Common myeloid progenitor, CD34-positive (primary cell): Measurements from ENCODE around the gene AKNA.
"Not testable (repeated sequence)": the region's sequence is repeated elsewhere in the genome, so short reads cannot be mapped to it uniquely, and the experiment has no call there.

ENCODE experiments used
- CTCF ChIA-PET: fragments of 350-600 bp; sonication (Branson Sonifier 250); formaldehyde crosslinking; loops from one replicate; lab custom pipeline; 2021; ENCODE audit warnings: antibody characterized with exemption; lab: Charles Lee
- POLR2A ChIA-PET: fragments of 350-600 bp; sonication (Branson Sonifier 250); formaldehyde crosslinking; loops from one replicate; lab custom pipeline; 2021; ENCODE audit warnings: antibody characterized with exemption; lab: Charles Lee
- DNase-seq, 3 donors: peaks; one replicate each; pipeline versions ENCODE4 v3.0.0 to v3.0.0-alpha.2; 2013
- H3K27ac ChIP-seq, 2 experiments: 1 replicate in 1 of 2; 2 replicates in 1 of 2; pipeline ENCODE4 v1.7.0; 2013; ENCODE audit warnings: inconsistent platforms in 2 of 2, low read length in 2 of 2, mild to moderate bottlenecking in 2 of 2, low read depth in 1 of 2, moderate library complexity in 1 of 2; ENCODE audit not compliant: severe bottlenecking in 2 of 2, insufficient read depth in 1 of 2, poor library complexity in 1 of 2
- H3K27me3 ChIP-seq, 5 experiments: replicated peaks in 2 of 5; 1 replicate in 3 of 5; 2 replicates in 2 of 5; pipeline versions ENCODE4 v1.6.1 to v1.7.0; 2013; ENCODE audit warnings: low read length in 4 of 5, mild to moderate bottlenecking in 2 of 5, moderate library complexity in 2 of 5, inconsistent platforms in 1 of 5; ENCODE audit not compliant: insufficient read depth in 5 of 5, control insufficient read depth in 4 of 5
- H3K36me3 ChIP-seq, 4 experiments: 1 replicate in 2 of 4; 2 replicates in 2 of 4; pipeline versions ENCODE4 v1.6.1 to v1.7.0; 2013; ENCODE audit warnings: low read length in 3 of 4, control low read depth in 1 of 4, mild to moderate bottlenecking in 1 of 4; ENCODE audit not compliant: control insufficient read depth in 4 of 4, insufficient read depth in 4 of 4
- H3K4me1 ChIP-seq, 4 experiments: 1 replicate in 3 of 4; 2 replicates in 1 of 4; pipeline versions ENCODE4 v1.6.1 to v1.7.1; 2013; ENCODE audit warnings: low read length in 3 of 4, mild to moderate bottlenecking in 3 of 4, control low read depth in 1 of 4, inconsistent platforms in 1 of 4, moderate library complexity in 1 of 4; ENCODE audit not compliant: control insufficient read depth in 4 of 4, insufficient read depth in 4 of 4; ENCODE audit errors: control extremely low read depth in 1 of 4
- H3K4me3 ChIP-seq, 7 experiments: 1 replicate in 4 of 7; 2 replicates in 3 of 7; pipeline versions ENCODE4 v1.5.1 to v1.7.0; 2013; ENCODE audit warnings: mild to moderate bottlenecking in 7 of 7, low read length in 6 of 7, moderate library complexity in 6 of 7, inconsistent platforms in 2 of 7, low read depth in 2 of 7, control low read depth in 1 of 7; ENCODE audit not compliant: insufficient read depth in 4 of 7, control insufficient read depth in 1 of 7; ENCODE audit errors: extremely low read depth in 1 of 7
- H3K9me3 ChIP-seq, 5 experiments: 1 replicate in 4 of 5; 2 replicates in 1 of 5; pipeline versions ENCODE4 v1.6.1 to v1.7.1; 2013; ENCODE audit warnings: low read length in 4 of 5, mild to moderate bottlenecking in 2 of 5, inconsistent platforms in 1 of 5, low read depth in 1 of 5, moderate library complexity in 1 of 5; ENCODE audit not compliant: control insufficient read depth in 4 of 5, insufficient read depth in 2 of 5; ENCODE audit errors: control extremely low read depth in 1 of 5
- WGBS: methylation state at CpG from one replicate; pipeline ENCODE4 v1.1.5; 2013; ENCODE audit not compliant: insufficient coverage; 5-methylcytosine and 5-hydroxymethylcytosine counted together

Gene AKNA

DNA sequence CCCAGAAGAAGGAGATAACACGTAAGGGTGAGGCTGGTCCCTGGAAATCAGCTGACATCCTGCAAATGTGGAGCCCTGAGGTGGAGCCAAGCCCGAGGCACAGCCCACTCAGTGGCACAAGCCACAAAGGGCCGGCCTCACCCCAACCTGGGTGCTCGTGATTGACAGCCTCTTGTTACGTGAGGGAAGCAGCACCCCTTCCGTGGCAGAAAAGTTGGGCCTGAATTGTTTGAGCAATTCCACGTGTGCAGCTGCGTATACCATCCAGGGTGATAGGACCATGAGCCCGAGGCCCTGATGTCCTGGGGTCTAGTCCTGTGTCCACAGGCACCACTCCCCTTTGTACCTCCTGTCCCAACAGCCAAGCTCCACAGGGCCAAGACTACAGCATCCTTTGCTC, 53.3 kb downstream of the AKNA start:
- H3K27me3 ChIP-seq, result no peaks in the 10 kb centered on the region
- H3K36me3 ChIP-seq, result peaks cover 16 to 51% (median 37%) of the 10 kb centered on the region in 4 experiments
- CTCF ChIA-PET, result no interaction called here
- POLR2A ChIA-PET, result no interaction called here
- H3K4me3 ChIP-seq, result no peak overlapping the region
- WGBS, result 94% methylated on average over 8 of the region's 9 CpGs
- no peak for DNase-seq
- no peak overlapping the region for H3K27ac ChIP-seq
- H3K9me3 ChIP-seq, result peaks cover 0 to 3% (median 0%) of the 10 kb centered on the region in 5 experiments
- H3K4me1 ChIP-seq, result no peaks in the 10 kb centered on the region

DNA sequence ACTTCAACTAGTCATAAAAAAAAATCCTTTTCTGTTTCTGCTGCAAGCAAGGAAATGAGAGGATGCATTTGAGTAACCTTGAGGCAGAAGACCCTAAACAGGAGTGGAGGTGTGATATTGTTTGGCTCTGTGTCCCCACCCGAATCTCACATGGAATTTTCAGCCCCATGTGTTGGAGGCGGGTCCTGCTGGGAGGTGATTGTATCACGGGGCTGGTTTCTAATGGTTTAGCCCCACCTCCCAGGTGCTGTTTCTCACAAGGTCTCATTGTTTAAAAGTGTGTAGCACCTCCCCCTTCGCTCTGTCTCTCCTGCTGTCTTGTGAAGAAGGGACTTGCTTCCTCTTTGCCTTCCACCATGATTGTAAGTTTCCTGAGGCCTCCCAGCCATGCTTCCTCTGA, 54.1 kb downstream of the AKNA start:
- H3K4me1 ChIP-seq, H3K27ac ChIP-seq, POLR2A ChIA-PET, DNase-seq, H3K27me3 ChIP-seq, CTCF ChIA-PET, H3K4me3 ChIP-seq, H3K9me3 ChIP-seq: not testable (repeated sequence)
- WGBS, result no CpG with 5 or more reads among the region's 4 CpGs
- H3K36me3 ChIP-seq, result peaks cover 14 to 43% (median 32%) of the 10 kb centered on the region in 4 experiments

DNA sequence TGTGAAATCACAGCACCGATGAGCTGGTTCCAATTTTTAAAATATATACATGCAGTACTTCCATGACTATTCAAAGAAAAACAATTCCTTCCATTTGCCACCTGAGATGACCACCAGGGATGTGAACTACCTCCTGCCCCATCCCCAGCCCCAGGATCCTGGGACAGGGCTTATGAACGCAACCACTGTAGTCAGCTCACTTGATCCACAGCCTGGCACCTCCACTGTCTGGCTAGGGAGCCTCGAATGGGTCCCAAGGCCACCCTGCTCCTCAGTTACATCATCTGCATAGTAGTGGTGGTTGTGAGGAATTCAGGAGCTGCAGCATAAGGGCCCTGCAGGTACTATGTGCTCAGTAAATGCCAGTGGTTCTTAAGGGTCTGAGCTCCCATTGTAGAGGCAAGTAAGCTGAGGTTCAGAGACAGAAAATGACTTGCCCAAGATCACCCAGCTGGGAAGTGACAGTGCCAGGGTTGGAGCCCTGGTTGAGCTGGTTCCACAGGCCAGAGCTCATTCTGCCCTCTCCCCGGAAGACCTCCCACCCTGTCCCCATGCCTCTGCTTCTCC, 55.2 kb downstream of the AKNA start:
- H3K9me3 ChIP-seq, DNase-seq, H3K27me3 ChIP-seq, CTCF ChIA-PET, H3K27ac ChIP-seq, H3K4me3 ChIP-seq, H3K4me1 ChIP-seq, POLR2A ChIA-PET: not testable (repeated sequence)
- H3K36me3 ChIP-seq, result peaks cover 5 to 32% (median 22%) of the 10 kb centered on the region in 4 experiments
- 100% methylated on average over 1 of the region's 4 CpGs for WGBS

DNA sequence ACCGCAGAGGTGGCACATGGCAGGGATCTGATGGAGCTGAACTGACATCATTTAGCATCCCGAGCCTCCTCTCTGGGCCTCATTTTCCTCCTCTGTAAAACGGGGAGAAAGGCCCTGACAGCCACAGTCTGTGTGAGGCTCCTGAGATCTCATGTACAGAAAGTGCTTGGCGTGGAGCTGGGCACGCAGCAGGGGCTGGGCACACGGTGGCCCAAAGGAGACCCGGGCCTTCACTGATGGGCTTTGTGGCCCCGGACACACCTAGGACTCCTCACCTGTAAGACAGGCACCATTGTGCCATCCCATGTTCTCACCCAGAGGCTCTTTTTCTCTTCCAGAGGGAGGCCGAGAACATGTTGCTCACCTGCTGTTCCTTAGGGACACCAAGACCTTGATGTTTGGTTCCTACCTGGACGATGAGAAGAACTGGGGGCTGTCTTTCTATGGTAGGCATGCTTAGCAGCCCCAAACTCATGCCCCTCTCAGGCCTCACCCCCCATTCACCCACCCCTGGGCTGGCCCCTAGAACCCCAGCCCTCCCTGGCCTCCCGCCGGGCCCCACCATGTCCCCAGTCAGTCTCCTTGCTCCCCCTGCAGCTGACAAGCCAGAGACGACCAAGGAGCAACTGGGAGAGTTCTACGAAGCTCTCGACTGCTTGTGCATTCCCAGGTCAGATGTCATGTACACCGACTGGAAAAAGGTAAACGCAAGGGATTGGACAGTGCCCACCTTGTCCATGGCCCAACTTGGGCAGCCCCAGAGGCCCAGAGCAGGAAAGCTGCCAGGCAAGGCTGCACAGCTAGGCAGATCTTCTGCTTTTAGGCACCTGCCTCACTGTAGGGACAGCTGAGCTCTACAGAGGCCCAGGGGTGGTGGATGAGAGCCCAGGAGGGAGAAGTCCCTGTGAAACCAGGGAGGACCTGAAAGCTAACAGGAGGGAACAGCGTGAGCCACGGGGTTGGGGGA, 56.3 kb downstream of the AKNA start:
- 88% methylated on average over 10 of the region's 19 CpGs for WGBS
- DNase-seq, CTCF ChIA-PET, H3K27me3 ChIP-seq, H3K4me3 ChIP-seq, H3K9me3 ChIP-seq, POLR2A ChIA-PET, H3K27ac ChIP-seq, H3K4me1 ChIP-seq: not testable (repeated sequence)
- H3K36me3 ChIP-seq, result peaks cover 5 to 21% (median 14%) of the 10 kb centered on the region in 4 experiments

DNA sequence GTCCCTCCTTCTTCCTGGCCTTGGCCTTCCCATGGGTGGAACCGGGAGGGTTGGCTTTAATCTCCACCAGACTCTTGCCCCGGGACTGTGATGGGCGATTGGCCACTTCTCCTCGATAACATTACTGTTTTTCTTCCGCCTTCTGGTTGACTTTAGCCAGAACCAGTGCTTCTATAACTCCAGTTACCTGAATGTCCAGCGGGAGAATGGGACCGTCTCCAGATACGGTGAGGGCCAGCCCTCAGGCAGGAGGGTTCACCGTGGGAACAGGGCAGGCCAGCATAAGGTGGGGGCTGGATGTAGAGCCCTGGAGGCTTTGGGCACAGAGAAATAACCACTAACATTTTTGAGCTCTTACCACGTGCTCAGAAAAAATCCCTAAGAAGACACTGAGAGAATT, 57.1 kb downstream of the AKNA start:
- POLR2A ChIA-PET, result no interaction called here
- Histone ChIP-seq H3K36me3 (peaks cover 5 to 13% (median 10%) of the 10 kb centered on the region in 4 experiments), H3K4me1 (no peaks in the 10 kb centered on the region), H3K4me3 (no peak overlapping the region), H3K27ac (no peak overlapping the region), H3K9me3 (peaks cover 0 to 7% (median 0%) of the 10 kb centered on the region in 5 experiments), H3K27me3 (no peaks in the 10 kb centered on the region)
- no peak for DNase-seq
- CTCF ChIA-PET, result no interaction called here
- WGBS, result 85% methylated on average over 6 of the region's 10 CpGs

DNA sequence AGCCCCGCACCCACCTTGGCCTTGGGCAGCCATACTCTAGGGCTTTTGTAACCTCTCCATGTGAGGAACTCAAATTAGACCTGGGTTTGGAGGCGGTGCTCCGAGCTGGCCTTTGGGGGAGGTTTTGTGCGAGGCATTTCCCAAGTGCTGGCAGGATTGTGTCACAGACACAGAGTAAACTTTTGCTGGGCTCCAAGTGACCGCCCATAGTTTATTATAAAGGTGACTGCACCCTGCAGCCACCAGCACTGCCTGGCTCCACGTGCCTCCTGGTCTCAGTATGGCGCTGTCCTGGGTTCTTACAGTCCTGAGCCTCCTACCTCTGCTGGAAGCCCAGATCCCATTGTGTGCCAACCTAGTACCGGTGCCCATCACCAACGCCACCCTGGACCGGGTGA, 58.2 kb downstream of the AKNA start, which contains the start of gene ORM2:
Gene ORM2 (plus strand): TSS at position 245 of the 398 bp plus-strand sequence. CDS start 36 bp downstream, at position 281.
- DNase-seq, H3K9me3 ChIP-seq, POLR2A ChIA-PET, H3K36me3 ChIP-seq, CTCF ChIA-PET, H3K4me1 ChIP-seq, H3K27ac ChIP-seq, H3K27me3 ChIP-seq, H3K4me3 ChIP-seq: not testable (repeated sequence)
- no CpG with 5 or more reads among the region's 10 CpGs for WGBS
